ENCODE data around the gene LGSN.
"Not testable (repeated sequence)": the region's sequence is repeated elsewhere in the genome, so short reads cannot be mapped to it uniquely, and the experiment has no call there.

Gene LGSN

GRCh38 chr6:63303476-63303875 lies 16.3 kb downstream of the LGSN start:
- DNase-seq = no peak

- no peak for DNase-seq
These were observed 20.1 kb downstream of the LGSN start for GRCh38 chr6:63299667-63300066.

GRCh38 chr6:63295553-63296194 lies 24.1 kb downstream of the LGSN start:
- DNase-seq = no peak

- DNase-seq = no peak
These were observed 29.2 kb downstream of the LGSN start for GRCh38 chr6:63290492-63291058.

- DNase-seq = no peak
These were observed 30.4 kb downstream of the LGSN start for GRCh38 chr6:63289269-63289872.

GRCh38 chr6:63280639-63281180 lies 39.1 kb downstream of the LGSN start:
- no peak for DNase-seq

GRCh38 chr6:63278916-63279315 lies 40.9 kb downstream of the LGSN start:
- DNase-seq = no peak

GRCh38 chr6:63275953-63276352 lies 43.8 kb downstream of the LGSN start:
- no peak for DNase-seq

- DNase-seq = not testable (repeated sequence)
These were observed 44.9 kb downstream of the LGSN start for GRCh38 chr6:63274795-63275430.

- DNase-seq = no peak
These were observed 47.4 kb downstream of the LGSN start for GRCh38 chr6:63272397-63272796.

- DNase-seq = no peak
These were observed 50.3 kb downstream of the LGSN start for GRCh38 chr6:63269470-63269869.

GRCh38 chr6:63268574-63268973 lies 51.2 kb downstream of the LGSN start:
- no peak for DNase-seq

- no peak for DNase-seq
These were observed 52.0 kb downstream of the LGSN start for GRCh38 chr6:63267828-63268227.

GRCh38 chr6:63267046-63267445 lies 52.7 kb downstream of the LGSN start:
- no peak for DNase-seq

- DNase-seq = no peak
These were observed 56.3 kb downstream of the LGSN start for GRCh38 chr6:63263444-63263843.

GRCh38 chr6:63261820-63262219 lies 58.0 kb downstream of the LGSN start:
- DNase-seq = no peak

- no peak for DNase-seq
These were observed 60.6 kb downstream of the LGSN start for GRCh38 chr6:63259153-63259552.

GRCh38 chr6:63249875-63250482 lies 69.8 kb downstream of the LGSN start:
- DNase-seq = no peak

GRCh38 chr6:63246581-63246980 lies 73.2 kb downstream of the LGSN start:
- no peak for DNase-seq

- DNase-seq = no peak
These were observed 73.9 kb downstream of the LGSN start for GRCh38 chr6:63245909-63246308.

GRCh38 chr6:63245420-63245819 lies 74.4 kb downstream of the LGSN start:
- no peak for DNase-seq

- no peak for DNase-seq
These were observed 83.4 kb downstream of the LGSN start for GRCh38 chr6:63236398-63236817.

- not testable (repeated sequence) for DNase-seq
These were observed 89.3 kb downstream of the LGSN start for GRCh38 chr6:63230511-63230910.

Data from NK-92 treated with Interleukin-12 subunit alpha and Interleukin-12 subunit beta, amount 100 ng/mL, for 24 hours (cell line).